Stomach smooth muscle (tissue), 2 donors: ENCODE measurements around the gene RNU1-3.
"Not testable (repeated sequence)": the region's sequence is repeated elsewhere in the genome, so short reads cannot be mapped to it uniquely, and the experiment has no call there.

ENCODE experiments used
- H3K27ac ChIP-seq: one replicate; pipeline ENCODE4 v1.7.0; 2013; ENCODE audit warnings: mild to moderate bottlenecking, low read length, inconsistent platforms
- H3K27me3 ChIP-seq, 2 donors: one replicate each; pipeline ENCODE4 v1.7.0; 2013; ENCODE audit warnings: low read length in 2 of 2; ENCODE audit not compliant: insufficient read depth in 2 of 2, control insufficient read depth in 1 of 2
- H3K36me3 ChIP-seq, 2 donors: one replicate each; pipeline ENCODE4 v1.7.0; 2013; ENCODE audit warnings: low read length in 2 of 2; ENCODE audit not compliant: control insufficient read depth in 2 of 2, insufficient read depth in 2 of 2
- H3K4me1 ChIP-seq: one replicate; pipeline ENCODE4 v1.7.0; 2013; ENCODE audit warnings: low read length; ENCODE audit not compliant: control insufficient read depth, insufficient read depth
- H3K4me3 ChIP-seq, 2 donors: one replicate each; pipeline ENCODE4 v1.7.0; 2013; ENCODE audit warnings: low read length in 2 of 2
- H3K9ac ChIP-seq, 2 donors: one replicate each; pipeline ENCODE4 v1.7.0; 2013; ENCODE audit warnings: low read length in 2 of 2, mild to moderate bottlenecking in 1 of 2
- H3K9me3 ChIP-seq, 2 donors: one replicate each; pipeline ENCODE4 v1.7.0; 2013; ENCODE audit warnings: low read length in 2 of 2; ENCODE audit not compliant: control insufficient read depth in 2 of 2
- donor health status: healthy.
- donor health status: Pancreatic carcinoma.

Gene RNU1-3

GRCh38 chr1:16677552-16678431 lies 11.0 kb upstream of the RNU1-3 start:
- Histone ChIP-seq H3K4me1 (no peaks in the 10 kb centered on the region), H3K9ac (no peak overlapping the region), H3K27ac (no peak overlapping the region), H3K36me3 (no peaks in the 10 kb centered on the region), H3K4me3 (no peak overlapping the region), H3K27me3 (peaks cover 0 to 3% of the 10 kb centered on the region in 2 donors), H3K9me3 (no peaks in the 10 kb centered on the region)

- H3K27me3 ChIP-seq, H3K4me1 ChIP-seq, H3K27ac ChIP-seq, H3K9me3 ChIP-seq, H3K36me3 ChIP-seq, H3K9ac ChIP-seq, H3K4me3 ChIP-seq: not testable (repeated sequence)
Measured at GRCh38 chr1:16676661-16677523, 10.1 kb upstream of the RNU1-3 start.

- H3K9me3 ChIP-seq, H3K27ac ChIP-seq, H3K27me3 ChIP-seq, H3K4me1 ChIP-seq, H3K9ac ChIP-seq, H3K36me3 ChIP-seq, H3K4me3 ChIP-seq: not testable (repeated sequence)
Measured at GRCh38 chr1:16675118-16675510, 8.4 kb upstream of the RNU1-3 start.

- not testable (repeated sequence) for H3K4me1 ChIP-seq, H3K36me3 ChIP-seq, H3K9me3 ChIP-seq, H3K27ac ChIP-seq, H3K9ac ChIP-seq, H3K4me3 ChIP-seq, H3K27me3 ChIP-seq
Measured at GRCh38 chr1:16673976-16674375, 7.2 kb upstream of the RNU1-3 start.

- H3K36me3 ChIP-seq, H3K4me1 ChIP-seq, H3K9me3 ChIP-seq, H3K4me3 ChIP-seq, H3K9ac ChIP-seq, H3K27me3 ChIP-seq, H3K27ac ChIP-seq: not testable (repeated sequence)
Measured at GRCh38 chr1:16665836-16666235, 912 bp downstream of the RNU1-3 start.

- not testable (repeated sequence) for H3K36me3 ChIP-seq, H3K4me3 ChIP-seq, H3K27ac ChIP-seq, H3K9ac ChIP-seq, H3K4me1 ChIP-seq, H3K27me3 ChIP-seq, H3K9me3 ChIP-seq
Measured at GRCh38 chr1:16658234-16658633, 8.5 kb downstream of the RNU1-3 start.

- not testable (repeated sequence) for H3K9ac ChIP-seq, H3K4me3 ChIP-seq, H3K36me3 ChIP-seq, H3K27ac ChIP-seq, H3K4me1 ChIP-seq, H3K27me3 ChIP-seq, H3K9me3 ChIP-seq
Measured at GRCh38 chr1:16656981-16657683, 9.6 kb downstream of the RNU1-3 start.

GRCh38 chr1:16656574-16656973 lies 10.2 kb downstream of the RNU1-3 start:
- not testable (repeated sequence) for H3K4me3 ChIP-seq, H3K9ac ChIP-seq, H3K27ac ChIP-seq, H3K4me1 ChIP-seq, H3K9me3 ChIP-seq, H3K27me3 ChIP-seq, H3K36me3 ChIP-seq

- H3K36me3 ChIP-seq, H3K27ac ChIP-seq, H3K9me3 ChIP-seq, H3K4me1 ChIP-seq, H3K9ac ChIP-seq, H3K27me3 ChIP-seq, H3K4me3 ChIP-seq: not testable (repeated sequence)
Measured at GRCh38 chr1:16651560-16651959, 15.2 kb downstream of the RNU1-3 start.

GRCh38 chr1:16649960-16650359 lies 16.8 kb downstream of the RNU1-3 start:
- H3K27ac ChIP-seq, H3K9ac ChIP-seq, H3K4me3 ChIP-seq, H3K27me3 ChIP-seq, H3K9me3 ChIP-seq, H3K36me3 ChIP-seq, H3K4me1 ChIP-seq: not testable (repeated sequence)
